Stimulated activated CD4-positive, alpha-beta T cell treated with anti-CD3 and anti-CD28 coated beads, Interleukin-15, amount 100 ng/mL, for 1 hour (primary cell): Measurements from ENCODE around the gene RPS15.

Experiments
- DNase-seq, 2 donors: peaks; one replicate each; pipeline ENCODE4 v3.0.0-alpha.2; 2020; ENCODE audit warnings: low read depth in 1 of 2, low spot score in 1 of 2

RPS15 gene

GRCh38 chr19:1438035-1438932, at the start of gene RPS15:
Gene RPS15, plus strand, starts transcription at chr19:1438396. Its CDS starts 30 bp downstream, at chr19:1438426.
- DNase-seq = peak; percentile 95

GRCh38 chr19:1388637-1389026, 49.6 kb upstream of the RPS15 start:
- no peak for DNase-seq

GRCh38 chr19:1389033-1389940, 48.9 kb upstream of the RPS15 start:
- DNase-seq = no peak

- no peak for DNase-seq
These were observed 47.2 kb upstream of the RPS15 start for GRCh38 chr19:1390890-1391423.

DNA sequence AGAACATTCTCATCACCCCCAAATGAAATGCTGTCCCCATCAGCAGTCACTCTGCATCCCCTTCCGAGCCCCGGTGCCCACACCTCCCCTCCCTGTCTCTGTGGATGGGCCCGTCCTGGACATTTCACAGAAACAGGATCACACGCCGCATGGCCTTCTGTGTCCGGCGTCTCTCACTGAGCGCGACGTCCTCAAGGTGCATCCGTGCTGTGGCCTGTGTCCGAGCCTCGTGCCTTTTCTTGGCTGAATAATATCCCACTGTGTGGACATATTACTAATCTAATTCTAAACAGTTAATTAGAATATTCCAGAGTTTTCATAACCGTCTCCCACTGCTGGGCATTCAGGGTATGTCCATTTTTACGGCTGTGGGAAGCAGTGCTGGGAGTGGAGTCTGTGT, 45.8 kb upstream of the RPS15 start:
- no peak for DNase-seq

DNA sequence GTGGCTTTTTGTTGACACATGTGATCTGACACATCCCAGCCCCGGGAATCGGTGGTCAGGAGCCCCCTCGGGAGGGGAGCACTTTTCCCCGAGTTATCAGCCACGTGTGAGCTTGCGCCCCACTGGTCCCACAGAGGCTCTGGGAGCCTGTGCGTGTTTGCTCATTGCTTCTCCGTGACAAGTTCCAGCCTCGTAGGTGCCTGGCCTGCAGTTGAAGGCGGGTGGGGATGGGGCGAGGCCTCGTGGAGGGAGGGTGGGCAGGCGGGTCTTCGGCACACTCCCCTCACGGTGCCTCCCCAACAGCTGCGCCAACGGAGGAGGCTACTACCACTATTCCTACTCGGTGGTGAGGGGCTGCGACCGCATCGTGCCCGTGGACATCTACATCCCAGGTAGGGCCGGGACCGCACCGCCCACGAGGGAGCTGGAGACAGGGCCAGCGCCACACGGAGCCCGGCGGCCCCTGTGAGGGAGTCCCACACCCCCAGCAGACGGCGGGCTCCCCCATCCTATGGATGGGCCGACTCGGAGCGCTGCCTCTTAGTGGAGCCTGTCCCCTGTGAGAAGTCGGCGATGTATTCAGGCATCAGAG, 45.2 kb upstream of the RPS15 start:
- no peak for DNase-seq

DNA sequence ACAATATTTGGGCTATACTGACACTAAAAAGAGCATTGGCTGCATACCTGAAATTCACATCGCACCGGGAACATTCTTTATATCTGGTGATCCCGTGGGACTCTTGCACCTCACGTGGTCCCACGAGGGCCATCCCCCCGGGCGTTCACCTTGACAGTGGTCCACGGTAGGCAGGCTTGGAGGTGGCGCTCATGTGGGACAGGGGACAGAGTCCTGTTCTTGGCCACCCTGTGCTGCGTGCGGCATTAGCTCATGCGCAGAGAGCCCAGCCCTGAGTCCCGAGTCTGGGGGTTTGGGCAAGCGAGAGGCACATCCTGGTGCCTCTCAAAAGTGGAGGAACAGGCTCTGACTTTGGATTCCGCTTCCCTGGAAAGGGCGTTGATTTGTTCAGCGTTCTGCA, 44.4 kb upstream of the RPS15 start:
- no peak for DNase-seq

- no peak for DNase-seq
These were observed 43.7 kb upstream of the RPS15 start for GRCh38 chr19:1394252-1395193.

DNA sequence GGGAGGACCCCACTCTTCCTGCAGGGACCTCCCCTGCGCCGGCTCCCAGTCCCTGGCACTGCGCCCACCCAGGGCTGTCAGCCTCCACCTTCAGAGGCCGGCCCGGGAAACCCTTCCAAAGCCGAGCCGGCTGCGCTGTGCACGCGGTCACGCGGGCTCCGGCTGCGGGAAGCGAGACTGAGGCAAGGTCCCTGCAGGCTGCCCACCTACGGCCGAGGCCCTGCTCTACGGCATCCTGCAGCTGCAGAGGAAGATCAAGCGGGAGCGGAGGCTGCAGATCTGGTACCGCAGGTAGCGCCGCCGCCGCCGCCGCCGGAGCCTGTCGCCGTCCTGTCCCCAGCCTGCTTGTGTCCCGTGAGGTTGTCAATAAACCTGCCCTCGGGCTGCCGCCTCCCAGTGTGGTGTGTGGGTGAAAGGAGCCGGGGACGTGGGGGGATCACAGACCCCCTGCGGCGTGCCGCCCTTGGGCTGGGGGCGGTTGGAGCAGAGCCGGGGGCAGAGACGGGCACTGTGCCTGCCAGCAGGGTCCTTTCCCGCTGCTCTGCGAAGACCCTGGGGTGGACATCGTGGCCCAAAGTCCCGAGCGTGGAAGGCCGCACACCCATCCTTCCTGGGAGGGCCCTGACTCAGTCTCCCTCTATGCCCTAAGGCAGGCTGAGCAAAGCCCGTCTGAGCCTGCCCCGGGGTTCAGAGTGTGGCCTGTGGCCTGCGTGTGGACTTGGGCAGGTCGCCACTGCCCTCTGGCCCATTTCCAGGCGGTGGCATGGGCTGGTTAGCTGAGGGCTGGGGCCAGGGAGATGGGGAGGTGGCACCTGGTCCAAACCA, 42.8 kb upstream of the RPS15 start:
- no peak for DNase-seq

DNA sequence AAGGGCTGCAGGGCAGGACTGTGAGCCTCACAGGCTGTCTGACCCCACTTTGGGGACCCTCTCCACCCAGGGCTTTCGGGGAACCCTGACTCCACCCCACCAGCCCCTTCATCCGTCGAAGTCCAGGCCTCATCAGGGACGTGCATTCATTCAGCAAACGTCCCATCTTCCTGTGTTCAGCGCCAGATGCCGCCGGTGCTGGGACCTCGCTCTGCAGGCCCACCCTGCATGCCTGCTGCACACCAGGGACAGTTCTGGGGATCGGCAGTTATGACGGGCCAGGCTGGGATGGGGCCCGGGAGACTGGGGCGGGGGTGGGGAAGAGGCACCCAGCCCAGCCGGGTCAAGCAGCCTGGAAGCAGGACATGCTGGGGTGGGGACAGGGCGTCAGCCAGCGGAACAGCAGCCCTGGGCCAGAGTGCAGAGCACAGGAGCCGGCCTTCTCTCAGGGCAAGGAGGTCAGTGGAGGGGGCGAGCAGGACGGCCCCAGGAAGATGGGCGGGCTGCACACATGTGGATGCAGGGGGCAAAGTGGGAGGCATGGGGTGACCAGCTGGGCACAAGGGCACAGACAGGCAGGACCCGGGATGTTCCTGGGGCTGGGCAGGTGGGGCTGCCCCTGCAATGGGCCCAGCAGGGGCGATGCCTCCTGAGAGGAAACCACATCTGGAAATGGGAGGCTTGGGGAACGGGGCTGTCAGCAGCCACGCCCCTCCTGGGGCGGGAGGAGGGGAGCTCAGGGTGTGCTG, 42.0 kb upstream of the RPS15 start:
- DNase-seq = no peak

DNA sequence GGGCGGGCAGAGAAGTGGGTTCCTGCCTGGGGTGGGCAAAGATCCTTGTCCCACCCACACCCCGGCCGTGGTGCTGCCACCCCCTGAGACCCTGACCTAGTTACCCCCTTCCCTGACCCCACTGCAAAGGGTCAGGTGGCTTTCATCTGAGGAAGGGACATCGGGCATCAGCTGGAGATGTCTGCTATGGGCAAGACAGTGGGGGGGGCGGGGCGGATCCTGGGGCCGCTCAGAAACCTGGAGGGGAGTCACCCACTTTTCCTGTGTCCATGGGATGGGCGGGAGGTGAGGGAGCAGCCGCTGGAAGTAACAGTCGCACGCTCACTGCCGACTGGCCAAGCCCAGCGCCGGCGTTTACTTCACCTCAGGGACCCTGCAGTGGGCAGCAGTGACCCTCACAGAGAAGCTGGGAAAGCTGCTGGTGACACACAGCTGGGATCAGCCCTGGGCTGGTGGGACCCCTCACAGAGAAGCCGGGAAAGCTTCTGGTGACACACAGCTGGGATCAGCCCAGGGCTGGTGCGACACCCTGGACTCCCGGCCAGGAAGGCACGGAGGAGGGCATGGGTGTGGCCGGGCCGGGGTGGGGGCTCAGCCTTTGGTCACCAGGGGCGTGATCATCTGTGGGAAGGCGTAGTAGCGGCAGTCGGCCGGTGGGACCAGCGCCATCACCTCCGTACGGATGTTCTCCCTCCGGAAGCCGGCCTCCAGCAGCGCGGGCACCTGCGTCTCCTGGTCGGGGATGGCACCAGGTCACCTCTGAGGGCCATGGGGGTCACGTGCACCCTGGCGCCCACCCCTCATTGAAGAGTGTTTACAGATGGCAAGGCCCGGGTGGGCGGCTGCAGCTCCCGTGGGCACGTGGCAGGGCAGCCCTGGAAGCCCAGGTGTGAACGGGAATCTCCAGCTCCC, 41.2 kb upstream of the RPS15 start:
- DNase-seq = no peak

DNA sequence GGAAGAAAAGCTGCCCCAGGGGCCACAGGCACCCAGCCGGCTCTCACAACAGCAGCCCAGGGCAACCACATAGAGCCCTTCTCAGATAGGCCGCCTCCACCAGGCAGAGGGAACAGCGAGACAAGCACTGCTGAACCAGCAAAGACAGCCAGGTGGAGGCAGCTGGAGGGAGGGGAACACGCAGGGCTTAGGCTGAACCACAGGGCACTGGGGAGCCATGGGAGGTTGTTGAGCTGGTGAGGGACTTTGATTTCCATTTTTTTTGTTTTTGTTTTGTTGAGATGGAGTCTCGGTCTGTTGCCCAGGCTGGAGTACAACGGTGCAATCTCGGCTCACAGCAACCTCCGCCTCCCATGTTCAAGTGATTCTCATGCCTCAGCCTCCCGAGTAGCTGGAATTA, 40.4 kb upstream of the RPS15 start:
- DNase-seq = no peak

DNA sequence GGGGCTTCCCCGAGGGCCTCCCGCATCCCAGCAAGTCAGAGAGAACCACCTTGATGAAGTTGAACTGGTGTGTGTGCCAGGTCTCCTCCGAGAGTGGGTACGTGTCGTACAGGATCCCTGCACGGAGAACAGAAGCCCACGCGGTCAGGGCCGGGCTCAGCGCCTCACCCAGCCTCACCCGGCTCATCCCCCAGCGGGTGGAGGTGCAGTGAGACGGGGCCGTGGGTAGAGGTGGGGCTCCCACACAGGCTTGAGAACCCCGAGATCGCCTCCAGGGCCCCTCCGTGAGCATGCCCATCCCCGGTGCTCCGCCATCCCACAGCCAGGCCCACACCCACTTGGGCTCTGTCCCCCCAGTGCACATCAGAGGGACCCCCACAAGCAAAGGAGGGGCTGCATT, 39.1 kb upstream of the RPS15 start:
- no peak for DNase-seq

GRCh38 chr19:1399745-1400144, 38.5 kb upstream of the RPS15 start:
- DNase-seq = no peak

GRCh38 chr19:1400281-1401137, 37.7 kb upstream of the RPS15 start:
- DNase-seq = no peak

- peak; percentile 47 for DNase-seq
These were observed 36.9 kb upstream of the RPS15 start, which contains the start of gene GAMT for GRCh38 chr19:1401138-1401888. Gene GAMT, minus strand, starts transcription at chr19:1401542. Its CDS starts 66 bp downstream, at chr19:1401476.
